T follicular helper cell (primary cell): ENCODE measurements around the gene C11orf58.

Experiments
- DNase-seq: peaks from one replicate; pipeline ENCODE4 v3.0.0-alpha.2; 2020; ENCODE audit warnings: low read depth

C11orf58 gene

DNA sequence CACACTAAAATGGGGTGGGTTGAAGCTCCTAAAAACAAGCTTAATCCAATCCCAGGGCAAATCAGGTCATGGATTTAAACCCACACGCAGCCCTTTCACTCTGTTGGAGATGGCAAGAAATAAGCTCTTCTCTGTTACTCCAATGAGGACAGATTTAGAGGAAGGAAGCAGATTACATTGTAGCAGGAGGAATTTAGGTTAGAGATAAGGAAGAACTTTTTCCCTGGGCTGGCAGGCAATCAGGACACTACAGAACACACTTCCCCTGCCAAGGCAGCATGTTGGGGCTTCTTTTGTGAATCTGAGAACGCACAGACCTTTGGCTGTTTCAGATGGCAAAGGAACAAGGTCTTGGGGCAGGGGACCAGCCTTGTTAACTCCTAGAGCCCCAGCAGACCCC is 46.2 kb downstream of the C11orf58 start:
- DNase-seq: no peak

DNA sequence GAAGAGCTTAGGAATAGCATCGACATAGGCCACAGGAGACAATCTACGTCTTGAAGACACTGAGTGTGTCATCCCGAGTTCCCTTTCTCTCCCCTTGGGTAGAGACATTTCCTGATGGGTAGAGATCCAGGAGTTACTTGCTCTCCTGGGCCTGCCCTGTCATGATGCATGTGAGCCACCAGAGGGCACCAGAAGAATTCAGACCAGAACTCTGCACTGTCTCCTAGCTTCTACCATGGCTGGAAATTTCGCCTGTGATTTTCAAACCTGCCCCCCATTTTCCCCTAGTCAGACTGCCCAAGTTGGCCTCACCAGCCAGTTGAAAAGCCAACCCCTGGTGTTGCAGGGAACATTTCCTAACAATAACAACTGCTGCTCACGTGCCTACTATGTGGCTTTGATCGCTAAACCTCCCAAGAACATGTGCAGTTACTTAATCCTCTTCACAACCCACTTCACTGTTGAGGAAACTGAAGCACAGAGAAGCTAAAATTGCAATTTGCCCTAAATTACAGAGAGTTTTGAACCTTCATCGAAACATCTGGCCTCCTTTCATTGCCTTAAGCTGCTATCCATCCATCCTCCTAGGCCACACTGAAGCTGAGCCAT is 47.2 kb downstream of the C11orf58 start:
- peak; percentile 25 for DNase-seq

DNA sequence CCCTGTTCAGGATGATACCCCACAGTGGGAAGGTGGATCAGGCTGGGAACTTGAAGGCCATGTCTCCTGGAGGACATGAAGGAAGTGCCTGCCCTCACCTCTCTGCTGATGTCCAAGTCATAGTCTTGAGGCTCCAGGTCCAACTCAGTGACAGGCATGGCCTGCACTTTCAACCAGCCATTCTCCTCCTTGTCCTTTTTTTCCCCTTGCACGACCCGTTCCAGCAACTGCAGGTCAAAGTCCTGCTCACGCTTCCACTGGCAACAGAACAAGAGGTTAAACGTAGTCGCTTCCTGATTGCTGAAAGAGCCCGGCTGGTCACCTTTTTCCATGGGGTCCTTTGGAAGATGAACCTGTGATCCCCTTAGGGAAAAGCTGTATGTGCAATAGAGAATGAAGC is 47.7 kb downstream of the C11orf58 start:
- DNase-seq: no peak

DNA sequence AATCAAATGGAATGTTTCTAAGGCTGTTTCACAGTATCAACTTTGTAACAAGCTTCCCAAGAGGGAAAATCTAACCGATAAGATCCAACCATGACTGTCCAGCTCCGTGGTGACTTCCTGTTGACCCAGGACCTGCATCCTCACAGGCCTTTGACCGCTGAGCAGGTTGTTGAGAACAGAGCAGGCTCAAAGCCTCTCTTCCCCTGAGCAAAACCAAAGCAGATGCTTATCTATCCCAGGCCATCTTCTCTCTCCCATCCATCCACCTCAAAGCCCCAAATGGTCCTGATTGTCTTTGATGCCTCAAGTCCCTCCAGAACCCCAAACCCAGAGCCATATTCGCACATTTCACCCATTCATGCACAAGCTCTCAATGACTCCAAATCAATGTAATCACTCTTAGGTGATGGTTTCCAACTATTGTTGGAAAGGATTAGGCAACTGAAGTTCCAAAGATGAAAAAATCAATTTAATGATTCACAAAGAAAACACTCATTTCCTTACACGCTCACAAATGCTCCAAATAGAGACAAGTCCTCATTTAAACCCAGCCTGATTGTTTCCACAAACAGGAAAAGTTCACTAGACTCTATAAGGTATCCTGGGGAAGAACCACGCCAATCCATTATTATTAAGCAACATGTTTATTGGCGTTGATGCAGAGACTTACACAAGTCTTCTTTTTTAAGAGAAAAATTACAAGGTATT is 48.7 kb downstream of the C11orf58 start:
- no peak for DNase-seq

DNA sequence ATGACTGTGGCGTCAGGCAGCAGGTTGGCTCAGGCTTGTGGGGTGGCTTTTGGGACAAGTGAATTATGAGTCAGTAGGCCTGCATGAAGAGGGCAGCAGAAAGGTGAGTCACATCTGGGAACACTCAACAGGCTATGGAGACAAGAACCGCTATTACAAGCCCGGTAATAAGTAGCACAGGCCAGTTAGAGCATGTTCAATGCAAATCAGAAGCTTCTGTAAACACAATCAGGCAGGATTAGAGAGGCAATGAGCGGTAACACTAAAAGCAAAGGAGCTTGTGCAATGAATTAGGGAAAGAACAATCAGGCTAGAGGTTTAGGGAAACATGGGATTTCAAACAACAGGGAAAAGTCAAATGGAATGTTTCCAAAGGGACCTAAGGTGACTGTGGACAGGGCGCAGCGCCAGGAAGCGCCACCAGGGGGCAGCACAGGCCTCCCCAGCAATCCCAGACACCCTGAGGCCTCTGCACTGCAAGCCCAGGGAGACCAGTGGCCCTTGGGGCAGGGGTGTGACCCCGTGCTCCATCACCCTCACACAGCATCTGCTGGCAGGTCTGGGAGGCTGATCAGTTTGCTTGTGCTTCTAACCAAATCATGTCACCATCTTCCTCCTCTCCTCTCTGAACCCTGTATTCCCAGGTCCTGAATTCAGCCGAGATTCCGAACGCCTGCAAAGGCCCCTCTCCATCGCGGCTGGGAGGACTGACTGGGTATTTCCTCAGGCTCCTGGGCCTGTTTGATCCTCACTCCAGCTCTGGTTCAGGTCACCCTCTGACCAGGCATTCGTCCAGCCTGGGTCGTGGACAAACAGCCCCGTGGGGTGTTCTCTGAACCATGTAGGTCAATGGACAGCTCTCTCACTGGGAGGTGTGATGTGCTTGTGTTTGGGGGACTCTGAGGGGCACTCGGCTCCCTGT is 50.0 kb downstream of the C11orf58 start:
- DNase-seq: peak; percentile 13

DNA sequence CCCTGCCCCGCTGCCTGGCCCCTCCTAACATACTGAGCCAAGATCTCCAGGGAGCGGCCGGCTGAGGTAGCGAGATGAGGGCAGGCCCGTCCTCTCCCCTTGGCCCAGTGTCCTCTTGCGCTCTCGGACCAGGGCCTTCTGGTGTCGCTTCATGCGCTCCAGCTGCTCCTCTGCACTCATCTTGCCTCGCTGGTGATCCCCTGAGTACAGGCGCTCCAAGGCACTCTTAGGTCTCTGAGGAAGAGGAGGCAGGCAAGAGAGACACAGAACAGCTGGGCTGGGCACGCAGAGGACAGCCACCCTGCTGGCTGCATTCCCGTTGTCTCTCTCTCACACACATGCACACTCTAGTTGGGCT is 50.6 kb downstream of the C11orf58 start:
- DNase-seq: no peak

DNA sequence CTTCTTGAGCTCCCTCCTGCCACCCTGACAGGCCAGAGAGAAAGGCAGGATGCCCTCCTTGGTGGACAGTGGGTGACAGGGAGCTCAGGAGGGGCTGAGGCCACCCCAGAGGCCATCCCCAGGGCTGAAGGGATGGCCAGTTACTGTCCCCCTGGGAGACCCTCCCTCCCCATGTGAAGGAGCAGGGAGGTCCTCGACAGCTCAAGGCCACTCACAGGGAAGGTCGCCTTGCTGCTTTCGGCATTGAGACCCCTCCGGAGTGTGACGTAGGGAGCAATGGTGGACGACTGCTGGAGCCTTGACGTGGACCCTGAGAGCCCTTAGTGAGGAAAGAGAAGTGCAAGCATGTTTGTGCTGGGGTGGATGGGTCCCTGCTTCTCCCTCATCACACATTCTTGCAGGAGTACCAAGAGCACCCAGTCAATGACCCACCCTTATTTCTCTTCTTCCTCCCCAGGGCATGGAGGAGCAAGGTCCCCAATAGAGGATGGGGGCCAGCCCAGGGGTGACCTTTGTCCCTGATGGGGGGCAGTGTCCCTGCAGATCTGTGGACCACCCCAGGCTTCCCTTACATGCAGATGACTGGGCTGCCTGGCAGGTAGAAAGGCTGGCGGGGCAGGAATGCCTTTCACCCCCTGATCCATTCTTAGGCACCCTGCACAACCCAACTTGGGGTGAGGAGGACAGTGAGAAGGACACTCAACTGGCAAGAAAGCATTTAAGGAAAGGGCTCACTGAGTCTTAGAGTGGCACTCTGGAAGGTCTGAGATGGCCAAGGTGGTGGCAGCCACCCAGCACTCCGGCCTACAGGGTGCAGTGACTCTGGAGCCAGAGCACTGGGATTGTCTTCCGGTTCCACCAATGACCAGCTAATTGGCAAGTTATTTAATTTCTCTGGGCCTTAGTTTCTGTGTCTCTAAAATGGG is 51.4 kb downstream of the C11orf58 start:
- no peak for DNase-seq

DNA sequence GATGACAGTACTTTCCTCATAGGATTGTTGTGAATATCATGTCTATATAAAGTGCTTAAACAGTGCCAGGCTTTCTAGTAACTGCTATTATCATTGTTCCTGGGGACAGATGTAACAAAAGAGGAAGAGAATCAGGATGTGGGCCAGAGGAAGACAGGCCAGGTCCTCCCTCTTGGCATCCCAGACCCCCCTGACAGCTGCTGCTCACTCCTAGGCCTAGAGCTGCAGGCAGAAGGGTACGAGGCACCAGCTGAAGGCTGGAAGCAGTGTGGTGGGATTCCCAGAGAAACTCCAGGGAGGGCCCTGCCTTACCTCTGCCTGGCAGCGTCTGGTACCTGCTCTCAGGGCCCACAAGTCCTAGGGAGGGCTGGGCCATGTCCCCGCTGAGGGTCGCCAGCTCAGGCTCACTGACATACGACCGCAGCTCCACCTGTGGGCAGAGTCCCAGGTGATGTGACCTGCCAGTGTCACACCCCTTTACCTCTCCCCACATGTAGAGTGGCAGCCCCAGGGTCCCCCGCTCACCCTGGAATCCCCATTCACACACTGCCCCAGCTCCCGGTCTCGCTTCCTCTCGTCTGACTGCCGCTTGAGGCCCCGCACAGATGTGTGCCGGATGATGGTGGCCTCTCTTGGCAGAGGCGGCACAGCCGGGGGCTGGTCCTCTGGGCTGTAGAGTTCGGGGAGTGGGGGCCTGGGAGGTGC is 52.2 kb downstream of the C11orf58 start:
- DNase-seq: no peak

DNA sequence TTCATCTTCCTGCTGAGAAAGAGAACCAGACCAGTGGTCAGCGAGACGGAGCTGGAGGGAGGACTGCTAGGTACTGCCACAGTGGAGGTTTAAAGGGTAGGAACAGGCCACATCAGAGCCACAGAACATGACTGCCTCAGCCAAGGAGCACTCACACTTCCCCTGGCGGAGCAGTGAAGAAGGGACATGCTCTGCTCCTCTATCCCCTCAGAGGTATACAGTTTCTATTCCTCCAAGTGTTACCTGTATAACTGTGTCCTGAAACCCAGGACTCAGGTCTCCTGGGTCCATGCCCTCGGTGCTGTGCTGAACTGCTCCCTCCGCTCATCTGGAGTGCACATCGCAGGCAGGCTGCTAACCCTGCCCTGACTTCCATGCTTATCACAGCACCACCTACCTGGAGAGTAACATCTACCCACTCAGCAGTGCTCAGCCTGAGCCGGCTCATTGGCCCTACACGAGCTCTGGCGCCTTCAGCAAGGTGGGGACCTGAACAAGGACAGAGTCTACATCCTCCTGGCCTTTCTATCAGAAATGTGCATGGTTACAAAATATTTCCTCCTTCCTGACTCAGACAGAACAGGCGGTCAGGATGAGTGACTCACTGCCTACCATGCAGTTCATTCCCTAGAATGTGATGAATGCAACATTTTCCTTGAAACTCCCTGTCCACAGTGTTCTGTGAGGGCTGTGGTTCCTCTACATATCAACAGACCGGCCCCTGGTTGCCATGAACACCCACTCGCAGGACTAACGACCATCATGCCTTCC is 52.9 kb downstream of the C11orf58 start:
- DNase-seq: no peak

DNA sequence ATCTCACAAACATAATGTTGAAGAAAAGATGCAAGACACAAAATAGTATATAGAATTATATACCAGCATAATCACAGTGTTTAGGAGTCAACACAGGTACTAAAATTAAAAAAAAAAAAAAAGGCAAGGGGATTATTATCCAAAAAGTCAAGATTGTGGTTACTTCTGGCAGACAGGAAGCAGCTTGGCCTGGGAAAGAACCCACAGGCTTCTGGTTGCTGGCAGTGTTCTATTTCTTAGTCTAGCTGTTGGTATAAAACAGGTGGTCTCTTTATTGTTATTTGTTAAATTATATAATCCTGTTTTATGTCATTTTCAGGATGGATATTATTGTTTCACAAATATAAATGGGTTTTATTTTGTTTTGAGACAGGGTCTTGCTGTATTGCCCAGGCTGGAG is 54.0 kb downstream of the C11orf58 start:
- no peak for DNase-seq

DNA sequence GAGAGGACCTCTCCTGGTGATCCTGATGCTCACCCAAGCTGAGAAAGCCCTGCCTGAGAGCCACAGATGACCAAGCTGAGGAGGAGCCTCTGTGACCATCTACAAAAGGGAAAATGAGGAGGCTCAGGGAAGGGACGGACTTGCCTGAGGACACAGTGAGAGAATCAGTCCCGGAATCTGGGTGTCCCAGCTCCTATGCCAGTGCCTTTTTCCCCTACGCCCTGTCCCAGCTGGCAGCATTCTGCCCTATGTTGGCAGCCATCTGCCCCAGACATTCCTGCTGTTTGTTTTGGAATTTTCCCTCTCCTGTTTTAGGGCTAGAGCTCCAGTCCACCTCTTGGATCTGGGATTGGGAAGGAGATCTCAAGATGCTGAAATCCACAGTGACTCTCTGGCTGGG is 54.6 kb downstream of the C11orf58 start:
- DNase-seq: no peak

DNA sequence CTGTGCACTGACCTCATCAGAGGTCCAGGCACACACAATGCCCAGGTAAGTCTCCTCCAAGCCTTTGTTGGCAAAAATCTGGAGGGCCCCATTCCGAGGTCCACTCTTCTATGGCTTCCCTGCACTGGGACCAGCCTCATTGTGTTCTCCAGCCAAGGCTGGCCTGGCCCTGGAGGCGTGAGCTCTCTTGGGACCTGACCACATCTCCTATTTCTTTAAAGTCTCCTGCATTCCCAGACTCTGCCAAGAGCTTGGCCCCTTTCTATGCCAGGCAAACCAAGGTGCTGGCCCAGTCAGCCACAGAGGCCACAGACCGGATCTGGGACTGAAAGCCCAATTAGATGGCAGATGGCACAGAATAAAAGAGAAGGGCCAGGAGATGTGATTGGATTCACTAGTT is 55.1 kb downstream of the C11orf58 start:
- no peak for DNase-seq

DNA sequence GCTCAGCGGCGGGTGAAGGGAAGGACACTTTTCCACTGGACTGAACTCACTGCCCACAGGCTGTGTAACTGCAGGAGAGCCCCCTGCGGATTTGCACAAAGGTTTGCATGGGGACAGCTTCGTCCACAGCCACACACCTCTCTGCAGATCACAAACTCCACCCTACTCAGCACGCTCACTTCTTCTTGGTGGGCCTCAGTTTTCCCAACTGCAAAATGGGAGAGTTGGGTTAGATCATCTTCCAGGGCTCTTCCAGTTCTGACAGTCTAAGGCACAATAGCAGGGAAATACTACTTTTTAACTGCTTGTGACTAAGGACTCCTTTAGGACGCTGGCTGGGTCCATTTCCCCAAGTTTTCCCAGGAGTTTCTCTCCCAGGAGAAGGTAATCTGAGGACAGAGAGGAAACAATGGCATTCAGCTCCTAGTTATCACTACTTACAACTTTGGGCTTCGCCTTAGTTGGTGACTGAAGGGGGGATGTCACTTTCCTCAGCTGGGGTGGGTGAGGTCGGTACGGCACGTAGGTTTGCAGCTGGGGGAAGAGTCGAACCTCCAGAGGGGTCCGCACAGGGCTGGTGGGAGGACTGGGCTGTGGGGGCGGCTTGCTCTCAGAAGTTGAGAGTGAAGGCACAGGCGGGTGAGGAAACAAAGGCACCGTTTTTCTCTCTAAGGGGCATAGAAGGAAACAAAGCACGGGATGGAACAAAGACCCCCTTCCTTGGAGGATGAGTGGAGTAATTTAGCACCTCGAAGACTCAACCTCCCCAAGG is 55.8 kb downstream of the C11orf58 start:
- DNase-seq: no peak

DNA sequence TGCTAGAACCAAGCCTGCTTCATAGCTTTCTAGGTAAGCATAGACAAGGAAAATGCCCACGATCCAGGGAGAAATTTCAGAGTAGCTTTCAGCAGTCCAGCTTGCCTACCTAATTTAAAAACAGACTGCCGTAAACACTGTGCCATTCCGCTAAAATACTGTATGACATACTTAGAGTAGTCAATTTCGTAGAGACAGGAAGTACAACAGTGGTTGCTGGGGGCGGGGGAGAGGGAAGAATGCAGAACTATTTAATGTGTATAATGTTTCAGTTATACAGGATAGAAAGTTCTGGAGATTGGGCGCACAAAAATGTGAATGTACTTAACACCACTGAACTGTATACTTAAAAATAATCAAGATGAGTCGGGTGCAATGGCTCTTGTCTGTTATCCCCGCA is 56.7 kb downstream of the C11orf58 start:
- DNase-seq: no peak

DNA sequence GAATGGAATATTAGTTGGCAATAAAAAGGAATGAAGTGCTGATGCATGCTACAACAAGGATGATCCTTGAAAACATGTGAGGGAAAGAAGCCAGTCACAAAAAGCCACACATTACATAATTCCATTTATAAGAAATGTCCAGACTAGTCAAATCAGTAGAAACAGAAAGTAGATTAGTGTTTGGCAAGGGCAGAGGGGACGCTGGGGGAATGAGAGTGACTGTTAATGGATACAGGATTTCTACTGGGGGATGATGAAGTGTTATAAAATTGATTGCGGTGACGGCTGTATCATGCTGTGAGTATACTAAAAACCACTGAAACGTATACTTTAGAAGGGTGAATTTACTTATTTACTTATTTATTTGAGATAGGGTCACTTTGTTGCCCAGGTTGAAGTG is 57.9 kb downstream of the C11orf58 start:
- no peak for DNase-seq

DNA sequence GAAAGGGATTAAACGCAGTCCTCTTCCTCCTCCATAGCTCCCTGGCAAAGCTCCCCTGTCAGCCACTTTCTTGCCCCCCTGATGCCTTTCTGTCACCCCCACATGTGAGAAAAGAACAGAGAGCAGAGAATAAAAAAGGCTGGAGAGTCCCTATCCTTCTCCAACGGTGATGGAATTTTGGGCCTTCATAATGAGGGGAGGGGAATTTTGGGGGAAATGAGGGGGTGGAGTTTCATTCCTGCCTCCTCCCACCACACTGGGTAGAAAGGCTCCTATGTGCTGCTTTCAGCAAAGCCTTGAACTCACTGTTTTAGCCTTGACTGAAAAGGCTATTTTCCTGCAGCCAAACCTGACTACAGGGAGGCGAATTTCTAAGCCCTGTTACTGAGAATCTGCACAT is 59.3 kb downstream of the C11orf58 start:
- no peak for DNase-seq

DNA sequence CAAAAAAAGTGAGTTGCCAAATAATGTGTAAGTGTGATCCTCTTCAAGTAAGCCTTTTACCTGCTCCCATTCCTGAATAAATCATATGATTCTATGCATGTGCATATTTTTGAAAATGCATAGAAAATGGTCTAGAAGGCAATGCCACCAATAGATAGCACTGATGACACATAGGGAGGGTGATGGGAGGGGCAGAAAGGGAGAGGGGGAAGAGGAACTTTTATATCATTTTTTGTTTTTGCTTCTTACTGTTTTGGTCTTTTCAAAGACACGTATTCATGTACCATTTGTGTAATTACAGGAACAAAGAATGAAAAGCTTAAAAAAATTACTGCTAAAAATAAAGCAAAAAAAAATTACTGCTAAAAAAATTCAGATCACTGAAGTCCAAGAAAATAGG is 60.8 kb downstream of the C11orf58 start:
- DNase-seq: no peak

DNA sequence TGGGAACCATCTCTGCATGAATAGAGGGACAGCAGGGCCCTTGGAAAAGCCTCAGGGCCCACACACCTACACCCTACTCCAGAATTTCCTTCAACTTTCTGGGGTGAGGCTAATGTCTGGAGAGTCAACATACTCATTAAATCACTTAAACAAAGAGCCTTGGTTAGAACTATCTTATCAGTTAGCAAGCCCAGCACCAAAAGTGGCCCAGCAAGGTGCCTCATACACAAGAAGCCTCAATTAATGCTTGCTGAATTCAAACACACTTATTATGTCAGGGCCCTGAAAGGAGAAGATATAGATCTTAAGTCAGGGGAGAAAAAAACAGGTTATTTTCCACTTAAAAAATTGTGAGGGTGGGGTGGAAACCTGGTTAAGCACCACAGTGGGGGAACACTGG is 61.4 kb downstream of the C11orf58 start:
- no peak for DNase-seq

DNA sequence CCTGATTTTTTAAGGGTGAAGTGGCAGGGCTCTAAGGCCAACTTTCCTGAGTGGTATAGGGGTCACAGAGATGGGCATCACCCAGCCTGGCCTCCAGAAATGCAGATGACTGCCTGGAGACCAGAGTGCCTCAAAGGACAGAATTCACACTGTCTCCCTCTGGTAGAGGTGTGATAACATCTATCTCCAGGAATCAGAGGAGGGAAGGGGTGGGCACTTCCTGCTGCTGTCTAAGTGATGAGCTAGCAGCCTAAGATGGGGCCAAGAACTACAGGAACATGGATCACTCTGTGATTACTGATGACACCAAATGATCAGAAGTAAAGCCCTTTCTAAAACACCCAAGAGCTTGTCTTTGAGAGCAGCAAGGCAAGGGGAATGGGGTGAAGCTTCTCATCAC is 61.9 kb downstream of the C11orf58 start:
- no peak for DNase-seq
